H9 (cell line): ENCODE data around the gene ABCG1. TPM values are rescaled to one million over a fixed set of nuclear protein-coding genes. Genes with fewer than 3 reads are reported as not detected.

Source experiments
- DNase-seq: peaks from one replicate; pipeline ENCODE4 v3.0.0-alpha.2; 2017
- H2AFZ ChIP-seq: one replicate; pipeline ENCODE4 v1.6.1; 2013; ENCODE audit warnings: mild to moderate bottlenecking, low read length, control low read depth, moderate library complexity
- H2AK5ac ChIP-seq: 2 replicates; pipeline ENCODE4 v1.6.1; 2013; ENCODE audit warnings: low read length, control low read depth, mixed read lengths; ENCODE audit not compliant: insufficient read length
- H2BK120ac ChIP-seq: one replicate; pipeline ENCODE4 v1.6.1; 2013; ENCODE audit warnings: low read depth, mild to moderate bottlenecking, low read length, control low read depth, inconsistent platforms; ENCODE audit not compliant: poor library complexity, severe bottlenecking
- H2BK12ac ChIP-seq: 2 replicates; pipeline ENCODE4 v1.6.1; 2013; ENCODE audit warnings: low read length, control low read depth, mixed read lengths, low read depth; ENCODE audit not compliant: insufficient read length
- H2BK15ac ChIP-seq: 2 replicates; pipeline ENCODE4 v1.6.1; 2013; ENCODE audit warnings: low read depth, low read length, control low read depth
- H2BK20ac ChIP-seq: one replicate; pipeline ENCODE4 v1.6.1; 2013; ENCODE audit warnings: low read depth, mild to moderate bottlenecking, low read length, control low read depth, inconsistent platforms; ENCODE audit not compliant: poor library complexity, severe bottlenecking
- H2BK5ac ChIP-seq: 2 replicates; pipeline ENCODE4 v1.6.1; 2013; ENCODE audit warnings: low read length, control low read depth, mixed read lengths; ENCODE audit not compliant: insufficient read length
- H3K14ac ChIP-seq: 2 replicates; pipeline ENCODE4 v1.6.1; 2013; ENCODE audit warnings: low read length, control low read depth; ENCODE audit not compliant: insufficient read depth
- H3K18ac ChIP-seq: 2 replicates; pipeline ENCODE4 v1.6.1; 2013; ENCODE audit warnings: low read depth, mild to moderate bottlenecking, mixed read lengths, low read length, control low read depth; ENCODE audit not compliant: insufficient read length
- H3K23ac ChIP-seq: 2 replicates; pipeline ENCODE4 v1.6.1; 2013; ENCODE audit warnings: low read length, control low read depth, mixed read lengths, low read depth; ENCODE audit not compliant: insufficient read length
- H3K23me2 ChIP-seq: 2 replicates; pipeline ENCODE4 v1.6.1; 2013; ENCODE audit warnings: low read depth, mild to moderate bottlenecking, mixed read lengths, low read length, control low read depth; ENCODE audit not compliant: insufficient read length, poor library complexity, severe bottlenecking
- H3K27ac ChIP-seq: 2 replicates; pipeline ENCODE4 v1.5.1; 2013; ENCODE audit warnings: low read length, control low read depth, mixed read lengths, low read depth; ENCODE audit not compliant: insufficient read length
- H3K27me3 ChIP-seq: 2 replicates; pipeline ENCODE4 v1.6.1; 2013; ENCODE audit warnings: low read length, control low read depth, inconsistent platforms; ENCODE audit not compliant: insufficient read depth
- H3K4ac ChIP-seq: 2 replicates; pipeline ENCODE4 v1.6.1; 2013; ENCODE audit warnings: low read depth, mild to moderate bottlenecking, control low read depth, inconsistent platforms, low read length, moderate library complexity
- H3K4me1 ChIP-seq: 2 replicates; pipeline ENCODE4 v1.6.1; 2013; ENCODE audit warnings: low read length, control low read depth, inconsistent platforms; ENCODE audit not compliant: insufficient read depth
- H3K4me2 ChIP-seq: 2 replicates; pipeline ENCODE4 v1.6.1; 2013; ENCODE audit warnings: low read length, control low read depth, mixed read lengths; ENCODE audit not compliant: insufficient read length, insufficient read depth
- H3K56ac ChIP-seq: 2 replicates; pipeline ENCODE4 v1.6.1; 2013; ENCODE audit warnings: low read depth, mild to moderate bottlenecking, mixed read lengths, low read length, control low read depth; ENCODE audit not compliant: insufficient read length
- H3K79me1 ChIP-seq: 2 replicates; pipeline ENCODE4 v1.6.1; 2013; ENCODE audit warnings: low read depth, mild to moderate bottlenecking, moderate library complexity, low read length, control low read depth, inconsistent platforms; ENCODE audit not compliant: insufficient read depth, poor library complexity, severe bottlenecking
- H3K79me2 ChIP-seq: 2 replicates; pipeline ENCODE4 v1.6.1; 2013; ENCODE audit warnings: low read length, control low read depth, inconsistent platforms; ENCODE audit not compliant: insufficient read depth
- H3K9ac ChIP-seq: 2 replicates; pipeline ENCODE4 v1.6.1; 2013; ENCODE audit warnings: low read length, control low read depth, mixed read lengths; ENCODE audit not compliant: insufficient read length; ENCODE audit errors: extremely low read depth
- H3K9me3 ChIP-seq: one replicate; pipeline ENCODE4 v1.6.1; 2013; ENCODE audit warnings: low read depth, low read length, inconsistent platforms; ENCODE audit not compliant: control insufficient read depth
- H3T11ph ChIP-seq: one replicate; pipeline ENCODE4 v1.6.1; 2013; ENCODE audit warnings: mild to moderate bottlenecking, low read length, control low read depth, inconsistent platforms
- H4K20me1 ChIP-seq: one replicate; pipeline ENCODE4 v1.6.1; 2013; ENCODE audit not compliant: control insufficient read depth, insufficient read length, insufficient read depth
- H4K5ac ChIP-seq: 2 replicates; pipeline ENCODE4 v1.6.1; 2013; ENCODE audit warnings: low read depth, mild to moderate bottlenecking, mixed read lengths, low read length, control low read depth; ENCODE audit not compliant: insufficient read length
- H4K8ac ChIP-seq: replicated peaks from 2 replicates; pipeline ENCODE4 v1.6.1; 2013; ENCODE audit warnings: low read length, control low read depth, mixed read lengths, low read depth; ENCODE audit not compliant: insufficient read length
- H4K91ac ChIP-seq: 2 replicates; pipeline ENCODE4 v1.6.1; 2013; ENCODE audit warnings: low read depth, mild to moderate bottlenecking, moderate library complexity, mixed read lengths, low read length, control low read depth; ENCODE audit not compliant: insufficient read length
- H3K27ac Mint-ChIP-seq, 3 experiments: 2 replicates in 2 of 3; 3 replicates in 1 of 3; pipeline ENCODE4 v1.8.0; 2020 to 2021; ENCODE audit warnings: mixed read lengths in 3 of 3, mild to moderate bottlenecking in 1 of 3, moderate library complexity in 1 of 3
- H3K27me3 Mint-ChIP-seq: 2 replicates; pipeline ENCODE4 v1.8.0; 2021; ENCODE audit warnings: low read depth, mild to moderate bottlenecking, moderate library complexity, mixed read lengths
- H3K36me3 Mint-ChIP-seq, 3 experiments: 2 replicates in 2 of 3; 3 replicates in 1 of 3; pipeline ENCODE4 v1.8.0; 2020 to 2021; ENCODE audit warnings: low read depth in 3 of 3, mixed read lengths in 3 of 3; ENCODE audit not compliant: insufficient read depth in 1 of 3
- H3K4me1 Mint-ChIP-seq, 2 experiments: 2 replicates each; pipeline ENCODE4 v1.8.0; 2020; ENCODE audit warnings: mixed read lengths in 2 of 2
- H3K4me3 Mint-ChIP-seq, 2 experiments: 2 replicates in 1 of 2; 3 replicates in 1 of 2; pipeline ENCODE4 v1.8.0; 2020 to 2021; ENCODE audit warnings: mild to moderate bottlenecking in 2 of 2, mixed read lengths in 2 of 2, moderate library complexity in 1 of 2
- H3K9me3 Mint-ChIP-seq, 2 experiments: 2 replicates in 1 of 2; 3 replicates in 1 of 2; pipeline ENCODE4 v1.8.0; 2020; ENCODE audit warnings: mild to moderate bottlenecking in 2 of 2, mixed read lengths in 2 of 2, moderate library complexity in 1 of 2
- CTCF ChIP-seq: fragments of 200-600 bp; sonication (generic); conservative IDR thresholded peaks from 3 replicates; pipeline ENCODE4 v1.8.0; 2021; ENCODE audit warnings: antibody characterized with exemption, mild to moderate bottlenecking
- whole genome bisulfite sequencing: extraction: QIAGEN DNeasy Blood & Tissue Kit; methylation state at CpG from one replicate; pipeline ENCODE4 v1.1.7; 2013; ENCODE audit warnings: missing lambda C conversion rate, low lambda C conversion rate, mixed read lengths; ENCODE audit not compliant: insufficient read length; ENCODE audit errors: extremely low coverage; 5-methylcytosine and 5-hydroxymethylcytosine counted together
- total RNA-seq: library from RNA; stranded (reverse); gene quantifications from 2 replicates; pipeline ENCODE4 v1.2.1, GENCODE V29; 2021

Gene ABCG1
- total RNA-seq, 1 experiment from 2014 or later, result 0.83 TPM

- Histone ChIP-seq H3K23me2 (no peaks in the 10 kb centered on the region), H3K27ac (no peak overlapping the region), H2BK15ac (no peak overlapping the region), H3K79me2 (no peaks in the 10 kb centered on the region), H3K18ac (no peak overlapping the region), H3K23ac (no peak overlapping the region), H4K8ac (no peak overlapping the region), H3K4me1 (no peaks in the 10 kb centered on the region), H4K20me1 (no peaks in the 10 kb centered on the region), H3K4ac (no peak overlapping the region), H3K79me1 (no peaks in the 10 kb centered on the region), H2BK120ac (no peak overlapping the region), H3K9me3 (no peaks in the 10 kb centered on the region), H3K56ac (no peak overlapping the region), H3K4me2 (no peak overlapping the region), H2AFZ (no peak overlapping the region), H3K14ac (no peak overlapping the region), H2BK12ac (no peak overlapping the region), H3K27me3 (no peaks in the 10 kb centered on the region), H2BK20ac (no peak overlapping the region), H3T11ph (no peak overlapping the region), H4K91ac (no peak overlapping the region), H2AK5ac (no peak overlapping the region), H3K9ac (no peak overlapping the region), H4K5ac (no peak overlapping the region), H2BK5ac (no peak overlapping the region)
- Mint-ChIP-seq H3K4me3 (no peak overlapping the region), H3K9me3 (no peaks in the 10 kb centered on the region), H3K4me1 (peaks cover 4 to 6% of the 10 kb centered on the region in 2 experiments), H3K27me3 (peaks cover 7% of the 10 kb centered on the region), H3K36me3 (no peaks in the 10 kb centered on the region), H3K27ac (no peak overlapping the region)
- WGBS, result no CpG with 5 or more reads among the region's 3 CpGs
- TF ChIP-seq CTCF, result no peak
- no peak for DNase-seq
These were observed 84.5 kb downstream of the ABCG1 start for GRCh38 chr21:42303443-42303842.
